K562 (cell line): Measurements from ENCODE around the gene BET1L. TPM values are rescaled to one million over a fixed set of nuclear protein-coding genes. Genes with fewer than 3 reads are reported as not detected.
A peak's percentile ranks its signal among the peaks of the same experiment; 100 is the strongest.

Experiments used
- CBX1 ChIP-seq: sonication (generic); IDR thresholded peaks from 2 replicates; pipeline ENCODE4 v1.6.1; 2016; ENCODE audit warnings: antibody characterized with exemption, low read depth, mild to moderate bottlenecking
- FOXJ3 ChIP-seq: sonication (generic); formaldehyde crosslinking; IDR thresholded peaks from 2 replicates; pipeline ENCODE4 v1.4.0; 2020; ENCODE audit warnings: mild to moderate bottlenecking, missing genetic modification reagents
- GTF2A2 ChIP-seq: IDR thresholded peaks from 2 replicates; pipeline ENCODE4 v1.6.1; 2016; ENCODE audit warnings: mild to moderate bottlenecking, missing genetic modification characterization, missing compliant biosample characterization
- KLF16 ChIP-seq: IDR thresholded peaks from 2 replicates; pipeline ENCODE4 v1.6.1; 2016; ENCODE audit warnings: antibody characterized with exemption
- MAFF ChIP-seq: IDR thresholded peaks from 2 replicates; pipeline ENCODE4 v1.6.1; 2012; ENCODE audit warnings: low read length, improper control_type of control experiment
- MAFG ChIP-seq: fragments of 450-650 bp; conservative IDR thresholded peaks from 2 replicates; pipeline ENCODE4 v1.6.1; 2016; ENCODE audit warnings: missing genetic modification characterization, missing compliant biosample characterization
- MBD2 ChIP-seq: sonication (generic); IDR thresholded peaks from 2 replicates; pipeline ENCODE4 v1.6.1; 2016; ENCODE audit warnings: low read depth, borderline replicate concordance
- MTA2 ChIP-seq: fragments of 450-650 bp; IDR thresholded peaks from 2 replicates; pipeline ENCODE4 v1.6.1; 2016; ENCODE audit warnings: low read depth
- MYNN ChIP-seq, 2 experiments: sonication (generic); formaldehyde crosslinking in 1 of 2; IDR thresholded peaks; 2 replicates each; pipeline versions ENCODE4 v1.5.0 to v1.6.1; 2016 to 2020; ENCODE audit warnings: antibody characterized with exemption in 1 of 2, missing genetic modification reagents in 1 of 2
- PHF20 ChIP-seq: fragments of 450-650 bp; IDR thresholded peaks from 2 replicates; pipeline ENCODE4 v1.6.1; 2018; ENCODE audit not compliant: partially characterized antibody
- PHTF2 ChIP-seq: fragments of 250-450 bp; sonication (Bioruptor Pico); IDR thresholded peaks from 2 replicates; pipeline ENCODE4 v1.5.0; 2021; ENCODE audit warnings: mild to moderate bottlenecking
- POLR3G ChIP-seq: IDR thresholded peaks from 2 replicates; pipeline ENCODE4 v1.6.1; 2011; ENCODE audit not compliant: insufficient read length, insufficient replicate concordance; ENCODE audit errors: extremely low read depth
- TAF15 ChIP-seq: fragments of 200-400 bp; formaldehyde crosslinking; IDR thresholded peaks from 2 replicates; pipeline ENCODE4 v1.6.1; 2017; ENCODE audit warnings: mild to moderate bottlenecking, low read depth, low read length, moderate library complexity
- ZFP36 ChIP-seq: fragments of 150-350 bp; IDR thresholded peaks from 2 replicates; pipeline ENCODE4 v1.6.1; 2018; ENCODE audit warnings: low read length, low read depth; ENCODE audit not compliant: partially characterized antibody
- polyA plus RNA-seq, 8 experiments: library from polyadenylated mRNA; depleted of rRNA in 4 of 8; stranded (reverse) in 5 of 8; unstranded in 3 of 8; fragments of >200 nt; fragmentation: Nextera tagmentation in 2 of 8; fragmentation: Illumina TruSeq in 1 of 8; extraction: Ambion mirVana in 2 of 8; extraction: Trizol in 1 of 8; gene quantifications; 2 replicates each; pipeline versions ENCODE4 v1.2.1 to v1.2.3, GENCODE V29; 2011 to 2014; ENCODE audit warnings: inconsistent platforms in 1 of 8, missing spikeins in 1 of 8
- total RNA-seq, 7 experiments: library from RNA; depleted of rRNA in 6 of 7; stranded (reverse); fragments of >200 nt in 6 of 7; fragmentation: Illumina TruSeq in 2 of 7; extraction: Trizol in 2 of 7; gene quantifications; 2 replicates each; pipeline versions ENCODE4 v1.2.1 to v1.2.3, GENCODE V29; 2011 to 2021; ENCODE audit warnings: low replicate concordance in 1 of 7
- TF ChIP-seq, protein P1 (sequence below), 2 experiments: fragments of 450-650 bp in 1 of 2; IDR thresholded peaks; 2 replicates each; pipeline ENCODE4 v1.6.1; 2011 to 2017; ENCODE audit warnings: low read depth in 2 of 2, antibody characterized with exemption in 1 of 2, borderline replicate concordance in 1 of 2, low read length in 1 of 2, mild to moderate bottlenecking in 1 of 2, mixed read lengths in 1 of 2; ENCODE audit not compliant: control insufficient read depth in 1 of 2
- TF ChIP-seq, protein P2 (sequence below): fragments of 450-650 bp; formaldehyde crosslinking; IDR thresholded peaks from 2 replicates; pipeline ENCODE4 v1.4.0; 2020; ENCODE audit warnings: mild to moderate bottlenecking
- TF ChIP-seq, protein P3 (sequence below): fragments of 250-450 bp; sonication (Bioruptor Pico); IDR thresholded peaks from 2 replicates; pipeline ENCODE4 v1.5.0; 2021; ENCODE audit warnings: mild to moderate bottlenecking, moderate library complexity
- TF ChIP-seq, protein P4 (sequence below): fragments of 250-450 bp; sonication (Bioruptor Pico); IDR thresholded peaks from 2 replicates; pipeline ENCODE4 v1.4.0; 2020; ENCODE audit warnings: mild to moderate bottlenecking, moderate library complexity

The BET1L gene
- total and polyA plus RNA-seq, 9 of the 15 experiments (the other 6 are each of a cell fraction or from before 2014, with no cell fraction given) = 9.9 to 69.1 (median 19.9) TPM

DNA sequence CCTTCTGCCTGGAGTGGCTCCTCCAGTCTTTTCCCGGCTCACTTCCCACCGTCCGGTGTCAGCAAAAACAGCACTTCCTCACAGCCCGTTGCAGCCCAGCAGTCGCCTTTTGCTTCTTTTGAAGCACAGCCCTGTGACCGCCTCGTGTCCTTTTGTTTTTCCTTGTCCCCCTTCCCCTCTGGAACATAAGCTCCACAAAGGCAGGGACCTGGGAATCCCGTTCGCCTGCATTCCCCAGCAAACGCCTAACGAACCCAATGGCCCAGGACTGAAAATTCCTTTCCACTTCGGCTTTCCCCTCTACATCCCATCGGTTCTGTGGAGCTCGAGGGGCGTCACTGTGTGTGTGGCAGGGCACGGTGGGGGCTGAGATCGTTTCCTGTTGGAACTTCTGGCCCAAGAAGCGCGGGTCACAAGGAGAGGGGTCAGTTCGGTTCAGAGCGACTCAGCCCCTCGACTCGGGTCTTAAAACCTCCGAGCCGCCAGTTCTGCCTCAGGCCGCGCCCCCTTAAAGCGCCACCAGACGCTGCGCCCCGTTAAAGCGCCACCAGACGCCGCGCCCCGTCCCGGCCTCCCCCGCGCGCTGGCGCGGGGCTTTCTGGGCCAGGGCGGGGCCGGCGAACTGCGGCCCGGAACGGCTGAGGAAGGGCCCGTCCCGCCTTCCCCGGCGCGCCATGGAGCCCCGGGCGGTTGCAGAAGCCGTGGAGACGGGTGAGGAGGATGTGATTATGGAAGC, 1.1 kb upstream of the BET1L start (continued):
- TF ChIP-seq, protein P1, sequence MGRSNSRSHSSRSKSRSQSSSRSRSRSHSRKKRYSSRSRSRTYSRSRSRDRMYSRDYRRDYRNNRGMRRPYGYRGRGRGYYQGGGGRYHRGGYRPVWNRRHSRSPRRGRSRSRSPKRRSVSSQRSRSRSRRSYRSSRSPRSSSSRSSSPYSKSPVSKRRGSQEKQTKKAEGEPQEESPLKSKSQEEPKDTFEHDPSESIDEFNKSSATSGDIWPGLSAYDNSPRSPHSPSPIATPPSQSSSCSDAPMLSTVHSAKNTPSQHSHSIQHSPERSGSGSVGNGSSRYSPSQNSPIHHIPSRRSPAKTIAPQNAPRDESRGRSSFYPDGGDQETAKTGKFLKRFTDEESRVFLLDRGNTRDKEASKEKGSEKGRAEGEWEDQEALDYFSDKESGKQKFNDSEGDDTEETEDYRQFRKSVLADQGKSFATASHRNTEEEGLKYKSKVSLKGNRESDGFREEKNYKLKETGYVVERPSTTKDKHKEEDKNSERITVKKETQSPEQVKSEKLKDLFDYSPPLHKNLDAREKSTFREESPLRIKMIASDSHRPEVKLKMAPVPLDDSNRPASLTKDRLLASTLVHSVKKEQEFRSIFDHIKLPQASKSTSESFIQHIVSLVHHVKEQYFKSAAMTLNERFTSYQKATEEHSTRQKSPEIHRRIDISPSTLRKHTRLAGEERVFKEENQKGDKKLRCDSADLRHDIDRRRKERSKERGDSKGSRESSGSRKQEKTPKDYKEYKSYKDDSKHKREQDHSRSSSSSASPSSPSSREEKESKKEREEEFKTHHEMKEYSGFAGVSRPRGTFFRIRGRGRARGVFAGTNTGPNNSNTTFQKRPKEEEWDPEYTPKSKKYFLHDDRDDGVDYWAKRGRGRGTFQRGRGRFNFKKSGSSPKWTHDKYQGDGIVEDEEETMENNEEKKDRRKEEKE (IDR thresholded peaks at IDR 0.05; ENCODE audit: borderline replicate concordance in 1 of 2, control insufficient read depth in 1 of 2, low read depth in 2 of 2, low read length in 1 of 2) = no peak
- TF ChIP-seq, protein P2, sequence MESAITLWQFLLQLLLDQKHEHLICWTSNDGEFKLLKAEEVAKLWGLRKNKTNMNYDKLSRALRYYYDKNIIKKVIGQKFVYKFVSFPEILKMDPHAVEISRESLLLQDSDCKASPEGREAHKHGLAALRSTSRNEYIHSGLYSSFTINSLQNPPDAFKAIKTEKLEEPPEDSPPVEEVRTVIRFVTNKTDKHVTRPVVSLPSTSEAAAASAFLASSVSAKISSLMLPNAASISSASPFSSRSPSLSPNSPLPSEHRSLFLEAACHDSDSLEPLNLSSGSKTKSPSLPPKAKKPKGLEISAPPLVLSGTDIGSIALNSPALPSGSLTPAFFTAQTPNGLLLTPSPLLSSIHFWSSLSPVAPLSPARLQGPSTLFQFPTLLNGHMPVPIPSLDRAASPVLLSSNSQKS (CRISPR knock-in tag) = no peak
- TF ChIP-seq KLF16 (no peak), PHF20 (peak; percentile 28), POLR3G (no peak), CBX1 (peak; percentile 32; the same call in 1 of the 2 replicates), FOXJ3 (CRISPR knock-in tag) (no peak), MAFG (tag) (no peak), MYNN (IDR thresholded peaks at IDR 0.05) (no peak), MYNN (CRISPR knock-in tag; IDR thresholded peaks at IDR 0.05) (no peak), PHTF2 (CRISPR knock-in tag) (no peak), MBD2 (0 out of 2 replicates have a peak, but pooled peaks have one; percentile 40), MTA2 (no peak), GTF2A2 (tag) (no peak), ZFP36 (no peak), MAFF (no peak), TAF15 (no peak)
- TF ChIP-seq, protein P3, sequence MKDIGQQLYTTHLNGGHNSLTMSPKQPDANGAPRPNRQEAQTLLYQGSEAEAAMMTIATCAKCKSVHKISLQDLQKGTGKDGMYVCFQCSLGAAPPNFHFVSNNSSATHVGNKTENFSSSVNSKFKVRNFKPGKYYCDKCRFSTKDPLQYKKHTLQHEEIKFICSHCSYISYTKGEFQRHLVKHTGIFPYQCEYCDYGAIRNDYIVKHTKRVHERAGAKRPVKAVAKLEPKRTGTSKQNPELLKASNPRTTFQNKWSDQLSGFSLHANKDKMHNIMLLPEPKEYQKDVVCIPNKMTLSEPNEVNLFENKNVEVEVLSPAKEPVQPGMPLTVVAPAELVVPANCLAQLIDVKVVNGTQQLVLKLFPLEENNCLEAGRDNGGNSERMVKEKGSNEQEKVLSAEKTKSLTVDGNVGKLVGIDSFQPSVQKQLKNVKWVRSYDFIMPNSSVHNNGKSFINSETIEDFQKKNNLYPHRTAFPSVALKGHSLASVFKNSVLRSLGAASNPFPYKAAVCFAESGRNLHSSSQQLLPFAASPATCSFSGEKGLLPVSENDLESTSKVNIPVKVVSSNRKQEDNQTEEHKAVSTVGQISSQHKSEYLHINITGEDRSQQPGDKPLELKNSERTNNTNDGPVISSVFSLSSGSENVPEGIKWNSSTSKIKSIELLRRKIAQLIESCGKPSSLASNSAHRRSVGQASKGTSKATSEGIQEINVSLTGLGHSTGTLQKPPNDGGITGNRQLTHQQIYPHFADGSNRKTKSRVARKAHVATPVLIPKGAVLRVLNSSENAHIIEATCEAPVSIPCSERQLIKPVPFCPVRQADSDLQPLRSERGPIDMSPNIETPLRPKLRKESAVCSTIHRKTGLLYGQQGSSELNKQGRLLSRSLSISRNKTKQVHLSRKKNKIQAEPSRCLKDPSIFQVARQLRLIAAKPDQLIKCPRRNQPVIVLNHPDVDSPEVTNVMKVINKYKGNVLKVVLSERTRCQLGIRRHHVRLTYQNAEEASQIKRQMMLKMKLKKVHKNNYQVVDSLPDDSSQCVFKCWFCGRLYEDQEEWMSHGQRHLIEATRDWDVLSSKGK (CRISPR knock-in tag) = no peak
- TF ChIP-seq, protein P4, sequence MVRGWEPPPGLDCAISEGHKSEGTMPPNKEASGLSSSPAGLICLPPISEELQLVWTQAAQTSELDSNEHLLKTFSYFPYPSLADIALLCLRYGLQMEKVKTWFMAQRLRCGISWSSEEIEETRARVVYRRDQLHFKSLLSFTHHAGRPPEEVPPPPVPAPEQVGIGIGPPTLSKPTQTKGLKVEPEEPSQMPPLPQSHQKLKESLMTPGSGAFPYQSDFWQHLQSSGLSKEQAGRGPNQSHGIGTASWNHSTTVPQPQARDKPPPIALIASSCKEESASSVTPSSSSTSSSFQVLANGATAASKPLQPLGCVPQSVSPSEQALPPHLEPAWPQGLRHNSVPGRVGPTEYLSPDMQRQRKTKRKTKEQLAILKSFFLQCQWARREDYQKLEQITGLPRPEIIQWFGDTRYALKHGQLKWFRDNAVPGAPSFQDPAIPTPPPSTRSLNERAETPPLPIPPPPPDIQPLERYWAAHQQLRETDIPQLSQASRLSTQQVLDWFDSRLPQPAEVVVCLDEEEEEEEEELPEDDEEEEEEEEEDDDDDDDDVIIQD (CRISPR knock-in tag) = no peak
